ENCODE data around the gene TENM3.

GRCh38 chr4:182768838-182769237 lies 525.6 kb downstream of the TENM3 start:
- TF ChIP-seq CTCF (IDR thresholded peaks at IDR 0.05), result no peak
- no peak for TF ChIP-seq POLR2A (IDR thresholded peaks at IDR 0.05)

Measured in Peyer's patch (tissue), 4 donors.